Smooth muscle cell (in vitro differentiated cells): ENCODE data around the gene GHRL. TPM values are rescaled to one million over a fixed set of nuclear protein-coding genes. Genes with fewer than 3 reads are reported as not detected.

Source experiments
- DNase-seq: peaks from one replicate; lab custom pipeline; 2025; ENCODE audit not compliant: unreplicated experiment; lab: John Stamatoyannopoulos, UW
- H2AFZ ChIP-seq: fragments of 200-600 bp; sonication (generic); 2 replicates; pipeline ENCODE4 v1.6.0; 2016; ENCODE audit warnings: antibody characterized with exemption, low read depth, mild to moderate bottlenecking
- H3F3A ChIP-seq: fragments of 200-600 bp; sonication (generic); 2 replicates; pipeline ENCODE4 v1.6.0; 2017; ENCODE audit warnings: antibody characterized with exemption, low read depth
- H3K27ac ChIP-seq: fragments of 200-600 bp; sonication (generic); 2 replicates; pipeline ENCODE4 v1.5.1; 2016; ENCODE audit warnings: low read depth, mild to moderate bottlenecking
- H3K27me3 ChIP-seq: fragments of 200-600 bp; sonication (generic); 2 replicates; pipeline ENCODE4 v1.6.1; 2016; ENCODE audit warnings: low read depth, mild to moderate bottlenecking
- H3K36me3 ChIP-seq: fragments of 200-600 bp; sonication (generic); 2 replicates; pipeline ENCODE4 v1.5.1; 2016; ENCODE audit warnings: low read depth
- H3K4me1 ChIP-seq: fragments of 200-600 bp; sonication (generic); 2 replicates; pipeline ENCODE4 v1.5.1; 2016; ENCODE audit warnings: low read depth
- H3K4me2 ChIP-seq: fragments of 200-600 bp; sonication (generic); 2 replicates; pipeline ENCODE4 v1.6.0; 2016; ENCODE audit warnings: mild to moderate bottlenecking
- H3K4me3 ChIP-seq: fragments of 200-600 bp; sonication (generic); 2 replicates; pipeline ENCODE4 v1.5.1; 2016; ENCODE audit warnings: mild to moderate bottlenecking
- H3K79me2 ChIP-seq: fragments of 200-600 bp; sonication (generic); 2 replicates; pipeline ENCODE4 v1.6.0; 2016; ENCODE audit warnings: low read depth, mild to moderate bottlenecking
- H3K9ac ChIP-seq: fragments of 200-600 bp; sonication (generic); 2 replicates; pipeline ENCODE4 v1.6.0; 2016; ENCODE audit warnings: low read depth
- H3K9me3 ChIP-seq: fragments of 200-600 bp; sonication (generic); replicated peaks from 2 replicates; pipeline ENCODE4 v1.5.1; 2016; ENCODE audit warnings: low read depth
- H4K20me1 ChIP-seq: fragments of 200-600 bp; sonication (generic); 2 replicates; pipeline ENCODE4 v1.6.0; 2016; ENCODE audit warnings: low read depth
- WGBS: methylation state at CpG from one replicate; pipeline ENCODE4 v1.1.7; 2016; ENCODE audit warnings: low lambda C conversion rate; 5-methylcytosine and 5-hydroxymethylcytosine counted together
- polyA plus RNA-seq: library from polyadenylated mRNA; unstranded; fragments of >200 nt; fragmentation: Nextera tagmentation; extraction: Ambion mirVana; gene quantifications from 2 replicates; pipeline ENCODE4 v1.2.1, GENCODE V29; 2016
- total RNA-seq: library from RNA; depleted of rRNA; stranded (reverse); fragments of >200 nt; gene quantifications from 2 replicates; pipeline ENCODE4 v1.2.3, GENCODE V29; 2014
- TF ChIP-seq, protein P1 (sequence below): fragments of 200-600 bp; sonication (generic); IDR thresholded peaks from 2 replicates; pipeline ENCODE4 v1.5.1; 2017; ENCODE audit warnings: borderline replicate concordance, mild to moderate bottlenecking, antibody characterized with exemption; ENCODE audit not compliant: insufficient read depth, poor library complexity, severe bottlenecking

Gene GHRL
- total and polyA plus RNA-seq, 2 experiments from 2014 or later, result 0.45 TPM; not detected in 1

DNA sequence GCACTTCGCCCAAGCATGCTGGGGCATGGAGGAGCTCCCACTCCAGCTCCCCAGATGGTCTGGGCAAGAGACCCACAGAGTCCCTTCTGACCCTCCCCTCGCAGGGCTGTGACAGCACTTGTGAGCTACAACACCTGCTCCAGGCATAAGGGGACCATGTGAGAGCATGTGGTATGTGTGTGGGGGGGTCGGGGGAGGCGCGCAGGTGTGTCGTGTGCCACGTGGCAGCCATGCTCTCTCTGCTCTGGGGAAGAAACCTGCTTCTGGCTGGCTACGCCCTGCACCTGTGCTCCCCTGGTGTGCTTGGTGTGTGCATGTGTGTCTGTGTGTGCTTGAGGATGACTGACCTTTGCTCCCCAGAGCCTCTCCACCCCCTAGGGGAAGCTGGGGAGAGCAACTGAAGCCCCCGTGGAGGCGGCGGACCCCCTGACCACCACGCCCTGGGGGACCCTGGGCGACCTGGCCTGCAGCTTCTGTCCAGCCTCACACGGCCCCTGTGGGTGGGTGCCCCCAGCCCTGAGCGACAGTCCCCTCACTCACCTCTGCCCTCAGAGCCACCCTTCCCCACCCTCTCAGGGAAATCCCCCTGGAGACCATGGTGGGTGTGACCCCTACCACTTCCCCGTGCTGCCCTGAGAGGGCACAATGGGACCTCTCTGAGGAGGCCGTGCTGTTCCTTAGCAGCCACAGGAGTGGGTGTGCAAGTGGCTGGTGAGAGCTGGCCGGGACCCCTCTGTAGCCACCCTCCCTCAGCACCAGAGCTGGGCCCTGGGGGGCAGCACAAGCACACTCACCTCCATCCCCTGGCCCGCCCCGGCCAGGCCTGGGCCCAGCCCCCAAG is 44.8 kb upstream of the GHRL start:
- no peak for DNase-seq
- no peak overlapping the region for H3K27ac ChIP-seq
- H3K4me2 ChIP-seq, result no peak overlapping the region
- no peak overlapping the region for H3K4me3 ChIP-seq
- no peaks in the 10 kb centered on the region for H3K27me3 ChIP-seq
- H3K9me3 ChIP-seq, result no peaks in the 10 kb centered on the region
- peaks cover 8% of the 10 kb centered on the region for H3K4me1 ChIP-seq
- no peaks in the 10 kb centered on the region for H3F3A ChIP-seq
- no peaks in the 10 kb centered on the region for H4K20me1 ChIP-seq
- no peak overlapping the region for H2AFZ ChIP-seq
- no peaks in the 10 kb centered on the region for H3K79me2 ChIP-seq
- H3K36me3 ChIP-seq, result no peaks in the 10 kb centered on the region
- WGBS, result 86% methylated on average over 20 of the region's 20 CpGs
- TF ChIP-seq, protein P1, sequence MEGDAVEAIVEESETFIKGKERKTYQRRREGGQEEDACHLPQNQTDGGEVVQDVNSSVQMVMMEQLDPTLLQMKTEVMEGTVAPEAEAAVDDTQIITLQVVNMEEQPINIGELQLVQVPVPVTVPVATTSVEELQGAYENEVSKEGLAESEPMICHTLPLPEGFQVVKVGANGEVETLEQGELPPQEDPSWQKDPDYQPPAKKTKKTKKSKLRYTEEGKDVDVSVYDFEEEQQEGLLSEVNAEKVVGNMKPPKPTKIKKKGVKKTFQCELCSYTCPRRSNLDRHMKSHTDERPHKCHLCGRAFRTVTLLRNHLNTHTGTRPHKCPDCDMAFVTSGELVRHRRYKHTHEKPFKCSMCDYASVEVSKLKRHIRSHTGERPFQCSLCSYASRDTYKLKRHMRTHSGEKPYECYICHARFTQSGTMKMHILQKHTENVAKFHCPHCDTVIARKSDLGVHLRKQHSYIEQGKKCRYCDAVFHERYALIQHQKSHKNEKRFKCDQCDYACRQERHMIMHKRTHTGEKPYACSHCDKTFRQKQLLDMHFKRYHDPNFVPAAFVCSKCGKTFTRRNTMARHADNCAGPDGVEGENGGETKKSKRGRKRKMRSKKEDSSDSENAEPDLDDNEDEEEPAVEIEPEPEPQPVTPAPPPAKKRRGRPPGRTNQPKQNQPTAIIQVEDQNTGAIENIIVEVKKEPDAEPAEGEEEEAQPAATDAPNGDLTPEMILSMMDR, result no peak
- no peak overlapping the region for H3K9ac ChIP-seq

DNA sequence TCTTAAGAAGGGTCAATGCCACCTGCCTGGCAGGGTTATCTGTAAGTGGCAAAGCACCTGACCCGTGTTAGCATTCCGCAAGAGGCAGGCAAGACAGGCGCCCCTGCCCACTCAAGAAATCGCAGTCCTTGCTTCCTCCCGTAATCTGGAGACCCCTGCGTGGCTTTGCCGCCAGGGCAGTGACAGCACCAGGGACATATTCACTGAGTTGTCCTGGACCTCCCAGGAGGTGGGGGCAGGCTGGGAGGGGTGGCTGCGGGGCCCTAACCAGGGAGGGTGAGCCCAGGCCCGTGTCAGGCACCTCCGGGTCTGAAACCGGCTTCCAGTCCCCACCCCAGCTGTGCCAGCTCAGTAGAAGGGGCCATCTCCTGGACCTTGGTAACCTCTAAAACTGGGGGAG is 44.0 kb upstream of the GHRL start:
- TF ChIP-seq, protein P1, result no peak
- H3K9ac ChIP-seq, result no peak overlapping the region
- H3K27ac ChIP-seq, result no peak overlapping the region
- H3K4me3 ChIP-seq, result no peak overlapping the region
- no peak for DNase-seq
- 93% methylated on average over 11 of the region's 11 CpGs for WGBS
- H3K9me3 ChIP-seq, result no peaks in the 10 kb centered on the region
- H3K4me1 ChIP-seq, result peaks cover 8% of the 10 kb centered on the region
- H3K79me2 ChIP-seq, result no peaks in the 10 kb centered on the region
- peaks cover under 1% of the 10 kb centered on the region for H3K27me3 ChIP-seq
- no peak overlapping the region for H3K4me2 ChIP-seq
- H3F3A ChIP-seq, result no peaks in the 10 kb centered on the region
- no peaks in the 10 kb centered on the region for H3K36me3 ChIP-seq
- H4K20me1 ChIP-seq, result no peaks in the 10 kb centered on the region
- H2AFZ ChIP-seq, result no peak overlapping the region

DNA sequence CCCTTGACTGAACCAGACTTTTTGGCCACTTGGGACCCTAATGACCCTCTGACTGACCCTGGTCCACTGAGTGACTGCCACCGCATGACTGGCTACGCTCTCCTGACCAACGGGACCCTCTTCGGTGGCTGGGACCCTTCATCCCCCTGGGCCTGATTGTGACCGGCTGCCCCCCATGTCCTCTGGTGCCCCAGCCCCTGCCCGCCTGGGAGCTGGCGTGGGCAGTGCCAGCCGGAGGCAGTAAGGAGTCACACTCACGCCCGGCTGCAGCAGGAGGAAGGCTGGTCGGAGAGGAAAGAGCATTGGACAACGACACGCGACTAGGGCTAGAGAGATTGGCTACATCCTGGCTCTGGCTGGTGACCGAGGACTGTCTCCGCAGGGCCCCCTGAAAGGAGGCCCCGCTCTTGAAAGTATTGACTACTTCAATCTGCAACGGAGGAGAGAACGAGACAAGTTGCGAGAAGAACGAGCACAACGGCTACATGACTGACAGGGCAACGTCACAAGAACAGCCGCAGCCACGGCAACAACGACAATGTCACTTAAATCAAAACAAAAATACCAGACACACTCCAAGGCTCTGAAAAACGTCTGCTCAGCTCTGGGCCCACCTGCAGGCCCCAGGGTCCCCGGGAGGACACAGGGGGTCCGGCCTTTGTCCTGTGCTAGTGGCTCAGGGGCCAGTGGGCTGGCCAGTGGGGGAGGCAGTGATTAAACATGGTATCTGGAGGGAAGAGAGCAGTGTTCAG is 43.3 kb upstream of the GHRL start:
- Histone ChIP-seq H3K4me2 (no peak overlapping the region), H3K4me1 (peaks cover 8% of the 10 kb centered on the region), H3K36me3 (no peaks in the 10 kb centered on the region), H3K9ac (no peak overlapping the region), H3K27ac (no peak overlapping the region), H4K20me1 (no peaks in the 10 kb centered on the region), H3K4me3 (no peak overlapping the region), H3K27me3 (peaks cover 7% of the 10 kb centered on the region), H2AFZ (no peak overlapping the region), H3F3A (no peaks in the 10 kb centered on the region), H3K9me3 (no peaks in the 10 kb centered on the region), H3K79me2 (no peaks in the 10 kb centered on the region)
- TF ChIP-seq, protein P1, result no peak
- DNase-seq, result no peak
- 85% methylated on average over 29 of the region's 29 CpGs for whole genome bisulfite sequencing
